IMR-90 (cell line): ENCODE measurements around the gene LRRC4C. TPM values are rescaled to one million over a fixed set of nuclear protein-coding genes. Genes with fewer than 3 reads are reported as not detected.

Experiments
- ATAC-seq: fragments of 200-7000 bp; cut with Tn5 transposase; 2 replicates; pipeline ENCODE4 v1.9.1; 2020; ENCODE audit warnings: low read depth, mild to moderate bottlenecking, moderate library complexity
- BruUV-seq: library from RNA; stranded (reverse); fragments of 400-500 nt; replicated peaks from 2 replicates; lab custom pipeline; 2021; lab: Mats Ljungman, UMichigan
- CTCF ChIA-PET: fragments of 300-600 bp; formaldehyde crosslinking; extraction: SDS; loops from one replicate; lab custom pipeline; 2021; ENCODE audit warnings: antibody characterized with exemption; lab: Yijun Ruan, JAX
- POLR2A ChIA-PET: fragments of 300-600 bp; sonication (Branson Sonifier 250); formaldehyde crosslinking; loops from one replicate; lab custom pipeline; 2022; ENCODE audit warnings: antibody characterized with exemption; ENCODE audit not compliant: unreplicated experiment; lab: Charles Lee
- DNase-seq: peaks from one replicate; pipeline ENCODE4 v3.0.0; 2013
- H2AFZ ChIP-seq: replicated peaks from 2 replicates; pipeline ENCODE3; 2013; ENCODE audit warnings: low read length, mild to moderate bottlenecking; ENCODE audit not compliant: poor library complexity
- H2AK5ac ChIP-seq: 2 replicates; pipeline ENCODE4 v1.6.1; 2013; ENCODE audit warnings: low read depth, low read length, inconsistent platforms
- H2AK9ac ChIP-seq: replicated peaks from 2 replicates; pipeline ENCODE3; 2013; ENCODE audit warnings: mild to moderate bottlenecking, low read depth, low read length, moderate library complexity; ENCODE audit not compliant: poor library complexity
- H2BK120ac ChIP-seq: 2 replicates; pipeline ENCODE4 v1.6.1; 2013; ENCODE audit warnings: low read depth, low read length, inconsistent platforms
- H2BK15ac ChIP-seq: 3 replicates; pipeline ENCODE4 v1.6.1; 2013; ENCODE audit warnings: low read depth, low read length, inconsistent platforms
- H2BK20ac ChIP-seq: 2 replicates; pipeline ENCODE4 v1.6.1; 2013; ENCODE audit warnings: low read depth, mild to moderate bottlenecking, inconsistent platforms, low read length, moderate library complexity
- H2BK5ac ChIP-seq: 2 replicates; pipeline ENCODE4 v1.6.1; 2013; ENCODE audit warnings: mild to moderate bottlenecking, low read depth, low read length, inconsistent platforms; ENCODE audit not compliant: poor library complexity, severe bottlenecking
- H3K14ac ChIP-seq: replicated peaks from 2 replicates; pipeline ENCODE4 v1.6.1; 2013; ENCODE audit warnings: low read depth, low read length, inconsistent platforms
- H3K18ac ChIP-seq: 2 replicates; pipeline ENCODE4 v1.6.1; 2013; ENCODE audit warnings: low read depth, low read length, control low read depth
- H3K23ac ChIP-seq: 2 replicates; pipeline ENCODE4 v1.6.1; 2013; ENCODE audit warnings: low read depth, low read length, inconsistent platforms
- H3K27ac ChIP-seq: 2 replicates; pipeline ENCODE4 v1.5.1; 2013; ENCODE audit warnings: mild to moderate bottlenecking, control low read depth, low read length; ENCODE audit not compliant: insufficient read depth
- H3K27me3 ChIP-seq: 2 replicates; pipeline ENCODE4 v1.6.1; 2013; ENCODE audit warnings: low read length; ENCODE audit not compliant: control insufficient read depth, insufficient read depth
- H3K36me3 ChIP-seq: 2 replicates; pipeline ENCODE4 v1.6.1; 2013; ENCODE audit warnings: low read length, mixed read lengths; ENCODE audit not compliant: control insufficient read depth, insufficient read depth
- H3K4ac ChIP-seq: 2 replicates; pipeline ENCODE4 v1.6.1; 2013; ENCODE audit warnings: low read depth, low read length, inconsistent platforms
- H3K4me1 ChIP-seq: 2 replicates; pipeline ENCODE4 v1.6.1; 2013; ENCODE audit warnings: low read length, mixed read lengths; ENCODE audit not compliant: control insufficient read depth, insufficient read depth
- H3K4me2 ChIP-seq: 2 replicates; pipeline ENCODE4 v1.6.1; 2013; ENCODE audit warnings: low read depth, mild to moderate bottlenecking, control low read depth, low read length, moderate library complexity
- H3K4me3 ChIP-seq: 2 replicates; pipeline ENCODE4 v1.5.1; 2013; ENCODE audit warnings: low read depth, mild to moderate bottlenecking, control low read depth, low read length, moderate library complexity; ENCODE audit not compliant: insufficient read depth
- H3K56ac ChIP-seq: 2 replicates; pipeline ENCODE4 v1.6.1; 2013; ENCODE audit warnings: low read length, inconsistent platforms; ENCODE audit not compliant: insufficient read depth; ENCODE audit errors: extremely low read depth
- H3K79me1 ChIP-seq, 2 experiments: 2 replicates each; pipeline ENCODE4 v1.6.1; 2013; ENCODE audit warnings: low read length in 2 of 2, inconsistent platforms in 1 of 2, low read depth in 1 of 2
- H3K9ac ChIP-seq: 2 replicates; pipeline ENCODE4 v1.6.1; 2013; ENCODE audit warnings: low read depth, low read length, control low read depth
- H3K9me1 ChIP-seq: 2 replicates; pipeline ENCODE4 v1.6.1; 2013; ENCODE audit warnings: low read length, inconsistent platforms; ENCODE audit not compliant: insufficient read depth
- H3K9me3 ChIP-seq: 2 replicates; pipeline ENCODE4 v1.6.1; 2013; ENCODE audit warnings: low read length; ENCODE audit not compliant: control insufficient read depth, insufficient read depth
- H4K20me1 ChIP-seq: 2 replicates; pipeline ENCODE4 v1.6.1; 2013; ENCODE audit warnings: low read length, inconsistent platforms; ENCODE audit not compliant: insufficient read depth
- H4K5ac ChIP-seq: 2 replicates; pipeline ENCODE4 v1.6.1; 2013; ENCODE audit warnings: mild to moderate bottlenecking, low read depth, low read length, control low read depth
- H4K8ac ChIP-seq, 2 experiments: 2 replicates each; pipeline ENCODE4 v1.6.1; 2013; ENCODE audit warnings: low read depth in 2 of 2, low read length in 2 of 2, control low read depth in 1 of 2, inconsistent platforms in 1 of 2
- H4K91ac ChIP-seq: 2 replicates; pipeline ENCODE4 v1.6.1; 2013; ENCODE audit warnings: low read depth, low read length, inconsistent platforms; ENCODE audit not compliant: insufficient read depth
- BHLHE40 ChIP-seq: fragments of 150-350 bp; IDR thresholded peaks from 2 replicates; pipeline ENCODE4 v1.6.1; 2016; ENCODE audit warnings: mild to moderate bottlenecking, low read depth, low read length
- CEBPB ChIP-seq: IDR thresholded peaks from 2 replicates; pipeline ENCODE4 v1.6.1; 2012; ENCODE audit warnings: low read depth, low read length, improper control_type of control experiment
- CHD1 ChIP-seq: IDR thresholded peaks from 2 replicates; pipeline ENCODE4 v1.6.1; 2012; ENCODE audit warnings: low read depth, low read length, improper control_type of control experiment
- FOS ChIP-seq: fragments of 150-350 bp; IDR thresholded peaks from 2 replicates; pipeline ENCODE4 v1.6.1; 2016; ENCODE audit warnings: low read depth, low read length
- MAFK ChIP-seq: IDR thresholded peaks from 2 replicates; pipeline ENCODE4 v1.6.1; 2012; ENCODE audit warnings: low read depth, low read length, improper control_type of control experiment
- MAZ ChIP-seq: IDR thresholded peaks from 2 replicates; pipeline ENCODE4 v1.6.1; 2012; ENCODE audit warnings: low read depth, mild to moderate bottlenecking, low read length, improper control_type of control experiment, moderate library complexity, borderline replicate concordance
- MXI1 ChIP-seq: IDR thresholded peaks from 2 replicates; pipeline ENCODE4 v1.6.1; 2012; ENCODE audit warnings: low read depth, mild to moderate bottlenecking, low read length, moderate library complexity, borderline replicate concordance
- NFE2L2 ChIP-seq: fragments of 150-350 bp; IDR thresholded peaks from 2 replicates; pipeline ENCODE4 v1.6.1; 2016; ENCODE audit warnings: low read depth, mild to moderate bottlenecking, low read length
- POLR2A ChIP-seq: IDR thresholded peaks from 2 replicates; pipeline ENCODE4 v1.6.1; 2012; ENCODE audit warnings: mild to moderate bottlenecking, low read depth, low read length
- RAD21 ChIP-seq: IDR thresholded peaks from 2 replicates; pipeline ENCODE4 v1.6.1; 2012; ENCODE audit warnings: low read length, improper control_type of control experiment
- RCOR1 ChIP-seq: IDR thresholded peaks from 2 replicates; pipeline ENCODE4 v1.6.1; 2012; ENCODE audit warnings: mild to moderate bottlenecking, low read length, improper control_type of control experiment; ENCODE audit not compliant: insufficient replicate concordance
- RFX5 ChIP-seq: IDR thresholded peaks from 2 replicates; pipeline ENCODE4 v1.8.0; 2012; ENCODE audit warnings: low read depth, mild to moderate bottlenecking, low read length, moderate library complexity
- SMC3 ChIP-seq: fragments of 150-350 bp; IDR thresholded peaks from 2 replicates; pipeline ENCODE4 v1.6.1; 2016; ENCODE audit warnings: low read depth, mild to moderate bottlenecking, antibody characterized with exemption, low read length, moderate library complexity
- WGBS, 2 experiments: methylation state at CpG; one replicate each; pipeline versions ENCODE4 v1.1.5 to v1.1.7; 2013; ENCODE audit warnings: missing lambda C conversion rate in 2 of 2; ENCODE audit not compliant: insufficient read length in 1 of 2; ENCODE audit errors: extremely low coverage in 2 of 2; 5-methylcytosine and 5-hydroxymethylcytosine counted together
- dilution Hi-C: fragments of 300-500 bp; cut with HindIII; formaldehyde crosslinking; loops from one replicate; pipeline ENCODE4 v1.14.3; 2018; ENCODE audit warnings: low sequenced_read_pairs; ENCODE audit not compliant: unreplicated experiment
- in situ Hi-C: fragments of 300-500 bp; cut with MboI; formaldehyde crosslinking; loops from 3 replicates; pipeline ENCODE4 v1.14.3; 2019; ENCODE audit warnings: low sequenced_read_pairs, inconsistent platforms, mixed read lengths
- intact Hi-C: fragments of 100-400 bp; cut with micrococcal nuclease; formaldehyde crosslinking; loops from 2 replicates; pipeline ENCODE4 v1.10.0; 2022
- polyA plus RNA-seq, 3 experiments: library from polyadenylated mRNA; depleted of rRNA; stranded (reverse); fragments of >200 nt; gene quantifications; 2 replicates each; pipeline ENCODE4 v1.2.3, GENCODE V29; 2012; ENCODE audit warnings: low replicate concordance in 1 of 3
- total RNA-seq: library from RNA; depleted of rRNA; stranded (reverse); fragments of >200 nt; gene quantifications from 2 replicates; pipeline ENCODE4 v1.2.3, GENCODE V29; 2012
- TF ChIP-seq, protein P1 (sequence below): conservative IDR thresholded peaks from 2 replicates; pipeline ENCODE4 v1.5.1; 2012; ENCODE audit warnings: mild to moderate bottlenecking, low read depth, low read length, improper control_type of control experiment
- TF ChIP-seq, protein P2 (sequence below): fragments of 150-350 bp; IDR thresholded peaks from 2 replicates; pipeline ENCODE4 v1.6.1; 2016; ENCODE audit warnings: low read depth, mild to moderate bottlenecking, low read length, moderate library complexity, borderline replicate concordance
- TF ChIP-seq, protein P3 (sequence below): fragments of 150-350 bp; IDR thresholded peaks from 2 replicates; pipeline ENCODE4 v1.6.1; 2017; ENCODE audit warnings: mild to moderate bottlenecking, antibody characterized with exemption, low read length, low read depth

The LRRC4C gene
- total and polyA plus RNA-seq, 2 of the 4 experiments (the other 2 are of a cell fraction): under 0.01 to 0.03 TPM

DNA sequence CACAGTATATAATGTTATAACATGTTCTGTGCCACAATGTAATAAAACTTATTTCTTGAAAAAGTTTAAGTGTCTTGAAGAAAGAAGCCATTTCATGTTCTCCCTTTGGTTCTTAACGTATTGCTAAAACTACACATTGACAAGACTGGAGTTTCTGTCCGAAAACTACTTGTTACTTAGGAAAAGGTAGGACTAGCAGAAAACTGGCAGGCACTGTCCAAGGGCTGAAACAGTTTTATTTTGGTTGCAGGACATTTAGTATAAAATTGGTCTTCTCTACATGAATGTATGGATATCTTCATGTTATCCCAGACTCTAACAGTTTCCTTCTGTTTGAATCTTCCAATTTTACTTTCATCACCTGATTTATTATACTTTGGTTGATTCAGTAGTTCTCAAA is 1027.1 kb downstream of the LRRC4C start:
- CTCF ChIA-PET: no interaction called here
- no CpG with 5 or more reads among the region's 2 CpGs for whole genome bisulfite sequencing, 2 experiments
- no TSS peak for BruUV-seq

More for the DNA sequence above, 1027.1 kb downstream of the LRRC4C start:
- Histone ChIP-seq H2BK15ac (no peak overlapping the region), H4K8ac (no peak overlapping the region), H2BK5ac (no peak overlapping the region), H3K4me2 (no peak overlapping the region), H3K14ac (no peak overlapping the region), H4K5ac (no peak overlapping the region), H4K91ac (no peak overlapping the region), H3K27ac (no peak overlapping the region), H3K79me1 (no peaks in the 10 kb centered on the region), H3K23ac (no peak overlapping the region), H3K4me1 (no peaks in the 10 kb centered on the region), H3K9me1 (no peaks in the 10 kb centered on the region), H3K4ac (no peak overlapping the region), H3K4me3 (no peak overlapping the region), H2AFZ (no peak overlapping the region), H3K36me3 (no peaks in the 10 kb centered on the region), H2AK9ac (no peak overlapping the region), H3K9ac (no peak overlapping the region), H4K20me1 (no peaks in the 10 kb centered on the region), H3K27me3 (no peaks in the 10 kb centered on the region), H2BK120ac (no peak overlapping the region), H3K9me3 (no peaks in the 10 kb centered on the region), H2BK20ac (no peak overlapping the region), H2AK5ac (no peak overlapping the region), H3K56ac (no peak overlapping the region), H3K18ac (no peak overlapping the region)
- POLR2A ChIA-PET: no interaction called here
- DNase-seq: no peak
- no peak for TF ChIP-seq MAZ
- TF ChIP-seq, protein P1, sequence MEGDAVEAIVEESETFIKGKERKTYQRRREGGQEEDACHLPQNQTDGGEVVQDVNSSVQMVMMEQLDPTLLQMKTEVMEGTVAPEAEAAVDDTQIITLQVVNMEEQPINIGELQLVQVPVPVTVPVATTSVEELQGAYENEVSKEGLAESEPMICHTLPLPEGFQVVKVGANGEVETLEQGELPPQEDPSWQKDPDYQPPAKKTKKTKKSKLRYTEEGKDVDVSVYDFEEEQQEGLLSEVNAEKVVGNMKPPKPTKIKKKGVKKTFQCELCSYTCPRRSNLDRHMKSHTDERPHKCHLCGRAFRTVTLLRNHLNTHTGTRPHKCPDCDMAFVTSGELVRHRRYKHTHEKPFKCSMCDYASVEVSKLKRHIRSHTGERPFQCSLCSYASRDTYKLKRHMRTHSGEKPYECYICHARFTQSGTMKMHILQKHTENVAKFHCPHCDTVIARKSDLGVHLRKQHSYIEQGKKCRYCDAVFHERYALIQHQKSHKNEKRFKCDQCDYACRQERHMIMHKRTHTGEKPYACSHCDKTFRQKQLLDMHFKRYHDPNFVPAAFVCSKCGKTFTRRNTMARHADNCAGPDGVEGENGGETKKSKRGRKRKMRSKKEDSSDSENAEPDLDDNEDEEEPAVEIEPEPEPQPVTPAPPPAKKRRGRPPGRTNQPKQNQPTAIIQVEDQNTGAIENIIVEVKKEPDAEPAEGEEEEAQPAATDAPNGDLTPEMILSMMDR: no peak
- no peak for TF ChIP-seq RCOR1
- TF ChIP-seq FOS: no peak
- no peak for TF ChIP-seq MAFK
- no peak for TF ChIP-seq NFE2L2
- TF ChIP-seq CEBPB: no peak
- no peak for TF ChIP-seq RFX5
- TF ChIP-seq POLR2A: no peak
- TF ChIP-seq, protein P2, sequence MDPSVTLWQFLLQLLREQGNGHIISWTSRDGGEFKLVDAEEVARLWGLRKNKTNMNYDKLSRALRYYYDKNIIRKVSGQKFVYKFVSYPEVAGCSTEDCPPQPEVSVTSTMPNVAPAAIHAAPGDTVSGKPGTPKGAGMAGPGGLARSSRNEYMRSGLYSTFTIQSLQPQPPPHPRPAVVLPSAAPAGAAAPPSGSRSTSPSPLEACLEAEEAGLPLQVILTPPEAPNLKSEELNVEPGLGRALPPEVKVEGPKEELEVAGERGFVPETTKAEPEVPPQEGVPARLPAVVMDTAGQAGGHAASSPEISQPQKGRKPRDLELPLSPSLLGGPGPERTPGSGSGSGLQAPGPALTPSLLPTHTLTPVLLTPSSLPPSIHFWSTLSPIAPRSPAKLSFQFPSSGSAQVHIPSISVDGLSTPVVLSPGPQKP: no peak
- no peak for TF ChIP-seq RAD21
- no peak for TF ChIP-seq BHLHE40
- no peak for TF ChIP-seq MXI1
- TF ChIP-seq SMC3: no peak
- no peak for TF ChIP-seq CHD1
- TF ChIP-seq, protein P3, sequence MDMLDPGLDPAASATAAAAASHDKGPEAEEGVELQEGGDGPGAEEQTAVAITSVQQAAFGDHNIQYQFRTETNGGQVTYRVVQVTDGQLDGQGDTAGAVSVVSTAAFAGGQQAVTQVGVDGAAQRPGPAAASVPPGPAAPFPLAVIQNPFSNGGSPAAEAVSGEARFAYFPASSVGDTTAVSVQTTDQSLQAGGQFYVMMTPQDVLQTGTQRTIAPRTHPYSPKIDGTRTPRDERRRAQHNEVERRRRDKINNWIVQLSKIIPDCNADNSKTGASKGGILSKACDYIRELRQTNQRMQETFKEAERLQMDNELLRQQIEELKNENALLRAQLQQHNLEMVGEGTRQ: no peak
- ATAC-seq: no peak
- intact Hi-C loops (no loop called here), dilution Hi-C loops (no loop called here), in situ Hi-C loops (no loop called here)
